MCF 10A (cell line): ENCODE results near the gene CPNE6. TPM values are rescaled to one million over a fixed set of nuclear protein-coding genes. Genes with fewer than 3 reads are reported as not detected.
A peak's percentile ranks its signal among the peaks of the same experiment; 100 is the strongest.

Experiments
- BruUV-seq: library from RNA; stranded (reverse); fragments of 400-500 nt; replicated peaks from 2 replicates; lab custom pipeline; 2021; lab: Mats Ljungman, UMichigan
- CTCF ChIA-PET: fragments of 300-600 bp; sonication (Branson Sonifier 250); formaldehyde crosslinking; extraction: SDS; loops from one replicate; lab custom pipeline; 2021; ENCODE audit warnings: antibody characterized with exemption, inconsistent platforms; lab: Yijun Ruan, JAX
- POLR2A ChIA-PET: fragments of 300-600, 350-650 bp; sonication (Branson Sonifier 250); formaldehyde crosslinking; extraction: SDS; loops from one replicate; lab custom pipeline; 2020; ENCODE audit warnings: antibody characterized with exemption, inconsistent platforms; lab: Yijun Ruan, JAX
- DNase-seq: peaks from one replicate; pipeline ENCODE4 v3.0.0-alpha.2; 2018; ENCODE audit not compliant: unreplicated experiment
- H3K27ac Mint-ChIP-seq: one replicate; pipeline ENCODE4 v1.8.0; 2022; ENCODE audit warnings: mild to moderate bottlenecking, low read depth, mixed read lengths; ENCODE audit not compliant: unreplicated experiment
- H3K27me3 Mint-ChIP-seq: one replicate; pipeline ENCODE4 v1.8.0; 2022; ENCODE audit warnings: mixed read lengths; ENCODE audit not compliant: insufficient read depth, unreplicated experiment
- H3K36me3 Mint-ChIP-seq: one replicate; pipeline ENCODE4 v1.8.0; 2022; ENCODE audit warnings: mild to moderate bottlenecking, moderate library complexity, mixed read lengths; ENCODE audit not compliant: insufficient read depth, unreplicated experiment
- H3K4me1 Mint-ChIP-seq: one replicate; pipeline ENCODE4 v1.8.0; 2022; ENCODE audit warnings: mixed read lengths; ENCODE audit not compliant: insufficient read depth, unreplicated experiment
- H3K4me3 Mint-ChIP-seq: one replicate; pipeline ENCODE4 v1.8.0; 2022; ENCODE audit warnings: mild to moderate bottlenecking, moderate library complexity, mixed read lengths; ENCODE audit not compliant: unreplicated experiment
- H3K9me3 Mint-ChIP-seq: one replicate; pipeline ENCODE4 v1.8.0; 2022; ENCODE audit warnings: mixed read lengths; ENCODE audit not compliant: unreplicated experiment
- intact Hi-C: fragments of 100-400 bp; cut with micrococcal nuclease; formaldehyde crosslinking; loops from 2 replicates; pipeline ENCODE4 v1.14.1; 2022
- total RNA-seq: library from RNA; stranded (reverse); gene quantifications from 2 replicates; pipeline ENCODE4 v1.2.3, GENCODE V29; 2022
- TF ChIP-seq, protein P1 (sequence below): fragments of 200-600 bp; IDR thresholded peaks from one replicate; pipeline ENCODE4 v1.8.0; 2022; ENCODE audit warnings: antibody characterized with exemption, mild to moderate bottlenecking; ENCODE audit not compliant: unreplicated experiment

The CPNE6 gene
- total RNA-seq, 1 experiment from 2014 or later = not detected

DNA sequence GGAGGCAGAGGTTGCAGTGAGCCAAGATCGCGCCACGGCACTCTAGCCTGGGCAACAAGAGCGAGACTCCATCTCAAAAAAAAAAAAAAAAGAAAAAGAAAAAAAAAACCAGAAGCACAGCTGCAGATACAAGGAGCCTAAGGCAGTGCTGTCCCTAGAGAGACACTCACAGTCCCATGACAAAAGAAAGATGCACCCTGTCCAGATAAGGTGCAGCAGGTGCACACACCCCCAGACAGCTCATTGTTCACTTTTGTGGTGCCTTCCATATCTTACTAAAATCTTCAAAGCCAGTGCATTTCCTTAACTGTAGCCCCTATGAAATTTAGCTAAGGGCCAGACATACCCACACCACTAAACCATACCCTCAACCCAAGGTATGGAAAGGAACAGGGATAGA lies 51.1 kb downstream of the CPNE6 start:
- TF ChIP-seq, protein P1, sequence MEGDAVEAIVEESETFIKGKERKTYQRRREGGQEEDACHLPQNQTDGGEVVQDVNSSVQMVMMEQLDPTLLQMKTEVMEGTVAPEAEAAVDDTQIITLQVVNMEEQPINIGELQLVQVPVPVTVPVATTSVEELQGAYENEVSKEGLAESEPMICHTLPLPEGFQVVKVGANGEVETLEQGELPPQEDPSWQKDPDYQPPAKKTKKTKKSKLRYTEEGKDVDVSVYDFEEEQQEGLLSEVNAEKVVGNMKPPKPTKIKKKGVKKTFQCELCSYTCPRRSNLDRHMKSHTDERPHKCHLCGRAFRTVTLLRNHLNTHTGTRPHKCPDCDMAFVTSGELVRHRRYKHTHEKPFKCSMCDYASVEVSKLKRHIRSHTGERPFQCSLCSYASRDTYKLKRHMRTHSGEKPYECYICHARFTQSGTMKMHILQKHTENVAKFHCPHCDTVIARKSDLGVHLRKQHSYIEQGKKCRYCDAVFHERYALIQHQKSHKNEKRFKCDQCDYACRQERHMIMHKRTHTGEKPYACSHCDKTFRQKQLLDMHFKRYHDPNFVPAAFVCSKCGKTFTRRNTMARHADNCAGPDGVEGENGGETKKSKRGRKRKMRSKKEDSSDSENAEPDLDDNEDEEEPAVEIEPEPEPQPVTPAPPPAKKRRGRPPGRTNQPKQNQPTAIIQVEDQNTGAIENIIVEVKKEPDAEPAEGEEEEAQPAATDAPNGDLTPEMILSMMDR = no peak
- no peak for DNase-seq
- Mint-ChIP-seq H3K27me3 (no peaks in the 10 kb centered on the region), H3K27ac (no peak overlapping the region), H3K9me3 (no peaks in the 10 kb centered on the region), H3K4me1 (no peaks in the 10 kb centered on the region), H3K36me3 (peaks cover 51% of the 10 kb centered on the region), H3K4me3 (no peak overlapping the region)
- intact Hi-C loops = no loop called here
- POLR2A ChIA-PET = interaction anchor here (1.2 to 1.6 kb wide), 2 partner anchors 19 to 39 kb away, joined by 5 to 8 read pairs; partner anchors contain the start of genes EMC9 and IRF9
- BruUV-seq = no TSS peak
- CTCF ChIA-PET = no interaction called here

GRCh38 chr14:24122898-24123297 lies 51.5 kb downstream of the CPNE6 start:
- CTCF ChIA-PET = interaction anchor here (0.5 kb wide), 1 partner anchor 744 kb away, joined by 4 read pairs; no protein-coding TSS in a partner anchor

GRCh38 chr14:24123424-24124417 lies 52.4 kb downstream of the CPNE6 start:
- no peak for DNase-seq
- intact Hi-C loops = no loop called here
- no peaks in the 10 kb centered on the region for H3K27me3 Mint-ChIP-seq
- TSS peak; percentile 39 for BruUV-seq
- peaks cover 41% of the 10 kb centered on the region for H3K36me3 Mint-ChIP-seq
- CTCF ChIA-PET = interaction anchor here (0.5 to 1.2 kb wide), 3 partner anchors 9 to 745 kb away, joined by 3 to 6 read pairs (median 4); partner anchors contain the start of genes DCAF11 and NRL
- no peak overlapping the region for H3K27ac Mint-ChIP-seq
- TF ChIP-seq, protein P1 = no peak
- H3K9me3 Mint-ChIP-seq = no peaks in the 10 kb centered on the region
- POLR2A ChIA-PET = interaction anchor here (1.6 to 5.4 kb wide), 3 partner anchors 8 to 18 kb away, joined by 8 to 40 read pairs (median 19); partner anchors contain the start of genes DCAF11, EMC9, NRL and PSME1
- no peak overlapping the region for H3K4me3 Mint-ChIP-seq
- H3K4me1 Mint-ChIP-seq = no peaks in the 10 kb centered on the region

More at GRCh38 chr14:24122898-24123297, 51.5 kb downstream of the CPNE6 start:
- Mint-ChIP-seq H3K27ac (no peak overlapping the region), H3K27me3 (no peaks in the 10 kb centered on the region), H3K4me3 (no peak overlapping the region), H3K9me3 (no peaks in the 10 kb centered on the region), H3K36me3 (peaks cover 49% of the 10 kb centered on the region), H3K4me1 (no peaks in the 10 kb centered on the region)
- POLR2A ChIA-PET = interaction anchor here (1.6 to 4.7 kb wide), 2 partner anchors 13 to 18 kb away, joined by 8 to 19 read pairs; partner anchors contain the start of genes EMC9 and PSME1
- no peak for DNase-seq
- no TSS peak for BruUV-seq
- TF ChIP-seq, protein P1 = no peak
- intact Hi-C loops = no loop called here

- H3K9me3 Mint-ChIP-seq = no peaks in the 10 kb centered on the region
- intact Hi-C loops = no loop called here
- peaks cover 4% of the 10 kb centered on the region for H3K4me1 Mint-ChIP-seq
- H3K27me3 Mint-ChIP-seq = no peaks in the 10 kb centered on the region
- peaks cover 10% of the 10 kb centered on the region for H3K36me3 Mint-ChIP-seq
- BruUV-seq = no TSS peak
- no peak for DNase-seq
- CTCF ChIA-PET = interaction anchor here (0.9 to 1.2 kb wide), 2 partner anchors 27 to 181 kb away, joined by 3 read pairs; partner anchors contain the start of gene CIDEB
- POLR2A ChIA-PET = interaction anchor here (4.7 to 5.4 kb wide), 2 partner anchors 9 to 11 kb away, joined by 19 to 40 read pairs; partner anchors contain the start of genes DCAF11, NRL and PSME1
- no peak overlapping the region for H3K4me3 Mint-ChIP-seq
- no peak overlapping the region for H3K27ac Mint-ChIP-seq
- TF ChIP-seq, protein P1 = no peak
Observed at GRCh38 chr14:24126939-24127338, 55.6 kb downstream of the CPNE6 start.
